ENCODE results near the gene ZNF558. TPM values are rescaled to one million over a fixed set of nuclear protein-coding genes. Genes with fewer than 3 reads are reported as not detected.

Gene ZNF558
- total and polyA plus RNA-seq, 2 of the 8 experiments (the other 6 are each of a cell fraction or from before 2014, with no cell fraction given), result 4.3 to 14.3 TPM

DNA sequence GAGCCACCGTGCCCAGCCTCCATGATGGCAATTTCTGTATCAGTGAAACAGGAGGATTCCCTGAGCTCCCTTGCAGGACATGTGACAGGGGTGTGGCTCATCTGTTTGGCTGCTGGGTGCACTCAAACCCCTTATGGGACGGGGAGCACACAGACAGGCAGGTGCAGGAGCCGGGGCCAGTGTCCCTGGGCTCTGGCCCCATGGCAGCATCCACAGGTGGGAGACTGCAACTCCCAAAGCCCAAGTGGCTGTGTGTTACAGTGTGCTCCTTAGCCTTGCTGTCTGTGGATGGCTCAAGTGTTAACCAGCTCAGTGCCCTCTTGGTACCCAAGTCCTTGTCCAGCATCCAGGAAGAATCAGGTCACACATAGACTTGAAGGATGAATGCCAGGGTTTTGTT, 14.7 kb upstream of the ZNF558 start:
- Histone ChIP-seq H3K4me3 (ENCODE audit: extremely low read depth in 1 of 4, insufficient read depth in 2 of 4, low read depth in 3 of 4, low read length in 4 of 4) (no peak overlapping the region), H4K5ac (ENCODE audit: insufficient read length, low read depth, low read length) (no peak overlapping the region), H3K9ac (replicated peaks in 1 of 4; ENCODE audit: extremely low read depth in 1 of 4, low read depth in 3 of 4, low read length in 3 of 4) (no peak overlapping the region), H3K4me1 (replicated peaks in 1 of 4; ENCODE audit: control insufficient read depth in 3 of 4, insufficient read depth in 4 of 4, low read length in 3 of 4) (no peaks in the 10 kb centered on the region), H4K20me1 (replicated peaks in 1 of 2; ENCODE audit: control insufficient read depth in 1 of 2, insufficient read depth in 2 of 2, low read length in 2 of 2) (no peaks in the 10 kb centered on the region), H2BK5ac (ENCODE audit: low read depth, low read length) (no peak overlapping the region), H3K4ac (replicated peaks; ENCODE audit: insufficient read length, low read depth, low read length) (no peak overlapping the region), H3K27ac (ENCODE audit: low read depth, low read length) (no peak overlapping the region), H3K9me3 (ENCODE audit: insufficient read depth in 2 of 2, low read depth in 1 of 2, low read length in 1 of 2) (peaks cover 51 to 62% of the 10 kb centered on the region in 2 experiments), H3K36me3 (ENCODE audit: control insufficient read depth in 2 of 4, insufficient read depth in 4 of 4, low read length in 3 of 4) (no peaks in the 10 kb centered on the region), H3K27me3 (replicated peaks in 1 of 4; ENCODE audit: control insufficient read depth in 3 of 4, extremely low read depth in 1 of 4, insufficient read depth in 3 of 4, low read length in 3 of 4) (no peaks in the 10 kb centered on the region), H2BK15ac (ENCODE audit: low read length) (no peak overlapping the region), H2AFZ (ENCODE audit: low read length) (no peak overlapping the region), H2BK20ac (ENCODE audit: low read length) (no peak overlapping the region), H2BK120ac (replicated peaks; ENCODE audit: low read depth, low read length) (no peak overlapping the region), H2BK12ac (ENCODE audit: low read depth, low read length) (no peak overlapping the region), H3K4me2 (ENCODE audit: insufficient read depth in 1 of 2, low read depth in 2 of 2, low read length in 2 of 2) (no peak overlapping the region), H2AK5ac (ENCODE audit: low read depth, low read length) (no peak overlapping the region), H3K18ac (ENCODE audit: extremely low read depth, low read length) (no peak overlapping the region), H3K79me1 (ENCODE audit: low read depth, low read length) (no peaks in the 10 kb centered on the region), H3K23me2 (ENCODE audit: low read depth, low read length) (no peaks in the 10 kb centered on the region), H4K91ac (replicated peaks; ENCODE audit: insufficient read length, low read length) (no peak overlapping the region), H3K23ac (ENCODE audit: insufficient read length) (no peak overlapping the region), H3K14ac (ENCODE audit: insufficient read length) (no peak overlapping the region), H4K8ac (ENCODE audit: extremely low read depth, insufficient read depth, low read length) (no peak overlapping the region), H3K56ac (replicated peaks; ENCODE audit: insufficient read length, low read depth, low read length) (no peak overlapping the region), H3K79me2 (ENCODE audit: control insufficient read depth in 1 of 2, insufficient read depth in 2 of 2, low read length in 2 of 2) (no peaks in the 10 kb centered on the region)
- FAIRE-seq (no peak), DNase-seq (ENCODE audit: low read depth in 1 of 2, low spot score in 2 of 2) (no peak)
- ChIA-PET POLR2A (ENCODE audit: partially characterized antibody) (no interaction called here), CTCF (ENCODE audit: partially characterized antibody) (no interaction called here)
- 70% methylated on average over 3 of the region's 3 CpGs; no CpG with 5 or more reads in 1 of the 2 experiments for WGBS, 2 experiments (ENCODE audit: extremely low coverage in 1 of 2, insufficient coverage in 1 of 2, insufficient read length in 1 of 2, insufficient replicate concordance in 2 of 2, low coverage in 1 of 2, low lambda C conversion rate in 2 of 2, missing lambda C conversion rate in 1 of 2)
- TF ChIP-seq SUZ12 (IDR thresholded peaks at IDR 0.05; ENCODE audit: low read length) (no peak), RBBP5 (IDR thresholded peaks at IDR 0.05; ENCODE audit: borderline replicate concordance, low read depth, low read length) (no peak), CHD1 (IDR thresholded peaks at IDR 0.05; ENCODE audit: low read depth, low read length) (no peak), KDM4A (IDR thresholded peaks at IDR 0.05; ENCODE audit: low read depth, low read length, severe bottlenecking) (no peak), POU5F1 (IDR thresholded peaks at IDR 0.05; ENCODE audit: low read depth, low read length) (no peak), MAFK (IDR thresholded peaks at IDR 0.05; ENCODE audit: low read depth, low read length) (no peak), RNF2 (IDR thresholded peaks at IDR 0.05; ENCODE audit: borderline replicate concordance, low read depth, low read length, missing control alignments, poor library complexity, severe bottlenecking) (no peak), EP300 (IDR thresholded peaks at IDR 0.05; ENCODE audit: borderline replicate concordance in 1 of 2, low read depth in 2 of 2, low read length in 2 of 2) (no peak), KDM1A (IDR thresholded peaks at IDR 0.05; ENCODE audit: borderline replicate concordance, low read length) (no peak), SAP30 (IDR thresholded peaks at IDR 0.05; ENCODE audit: insufficient read depth, insufficient replicate concordance, low read length) (no peak), YY1 (IDR thresholded peaks at IDR 0.05; ENCODE audit: low read depth, low read length) (no peak), SRF (IDR thresholded peaks at IDR 0.05; ENCODE audit: low read depth, low read length) (no peak), TEAD4 (IDR thresholded peaks at IDR 0.05; ENCODE audit: low read depth, low read length) (no peak)
- TF ChIP-seq, protein P1, sequence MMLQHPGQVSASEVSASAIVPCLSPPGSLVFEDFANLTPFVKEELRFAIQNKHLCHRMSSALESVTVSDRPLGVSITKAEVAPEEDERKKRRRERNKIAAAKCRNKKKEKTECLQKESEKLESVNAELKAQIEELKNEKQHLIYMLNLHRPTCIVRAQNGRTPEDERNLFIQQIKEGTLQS (IDR thresholded peaks at IDR 0.05; ENCODE audit: insufficient read depth, low read depth, low read length), result no peak
